Activated T-cell treated with anti-CD3 and anti-CD28 coated beads for 48 hours (primary cell): Measurements from ENCODE around the gene SCGB1C2.
A peak's percentile ranks its signal among the peaks of the same experiment; 100 is the strongest.

Source experiments
- DNase-seq: peaks from one replicate; pipeline ENCODE4 v3.0.0-alpha.2; 2020; ENCODE audit warnings: low read depth

Gene SCGB1C2

DNA sequence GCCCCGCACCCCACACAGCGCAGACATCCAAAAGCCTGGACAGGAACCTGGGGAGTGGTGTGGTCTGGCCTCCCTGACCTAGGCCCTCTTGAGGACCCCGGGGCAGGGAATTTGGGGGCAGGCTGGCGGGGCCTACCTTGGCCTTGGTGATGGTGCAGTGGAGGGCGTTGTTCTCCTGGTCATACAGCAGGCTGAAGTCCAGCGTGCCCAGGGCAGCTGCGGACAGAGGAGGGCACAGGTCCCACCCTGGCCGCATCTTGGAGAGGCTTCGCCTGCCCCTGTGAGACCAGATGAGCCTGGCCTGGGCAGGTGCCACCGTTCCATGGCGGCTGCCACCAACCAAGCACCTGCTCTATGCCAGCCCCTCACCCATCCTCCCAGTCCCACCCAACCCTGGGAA lies 35.0 kb downstream of the SCGB1C2 start:
- DNase-seq = no peak

DNA sequence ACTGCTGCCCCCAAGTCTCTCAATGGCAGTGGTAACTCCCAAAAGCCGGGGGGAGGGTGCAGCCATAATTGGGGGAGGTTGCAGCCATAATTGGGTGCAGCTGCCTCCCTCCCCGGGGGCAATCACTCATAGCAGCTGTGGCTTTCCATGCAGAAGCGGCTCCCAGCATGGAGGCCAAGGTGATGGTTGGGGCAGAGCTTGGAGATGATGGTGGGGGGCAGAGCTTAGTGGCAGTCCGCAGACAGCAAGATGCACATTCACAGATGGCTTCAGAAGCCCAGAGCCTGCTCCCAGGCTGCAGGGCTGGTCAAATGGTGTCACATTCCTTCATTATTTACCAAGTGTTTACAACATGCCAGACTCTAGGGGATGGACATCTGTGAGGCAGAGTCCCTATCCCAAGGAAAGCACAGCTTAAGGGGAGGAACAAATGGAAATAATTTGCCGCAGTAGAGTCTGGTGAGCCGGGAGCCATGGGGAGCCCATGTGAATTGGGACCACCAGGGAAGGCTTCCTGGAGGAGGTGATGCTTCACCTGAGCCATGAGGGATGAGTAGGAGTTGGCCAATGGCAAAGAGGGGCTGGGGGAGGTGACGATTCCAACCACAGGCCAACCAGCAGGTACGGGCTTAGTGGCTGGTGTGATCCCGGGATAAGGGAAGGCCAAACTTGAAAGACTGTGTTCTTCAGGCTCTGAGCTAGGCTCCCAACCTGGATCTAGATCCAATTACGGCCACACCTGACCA lies 36.0 kb downstream of the SCGB1C2 start:
- DNase-seq = no peak

DNA sequence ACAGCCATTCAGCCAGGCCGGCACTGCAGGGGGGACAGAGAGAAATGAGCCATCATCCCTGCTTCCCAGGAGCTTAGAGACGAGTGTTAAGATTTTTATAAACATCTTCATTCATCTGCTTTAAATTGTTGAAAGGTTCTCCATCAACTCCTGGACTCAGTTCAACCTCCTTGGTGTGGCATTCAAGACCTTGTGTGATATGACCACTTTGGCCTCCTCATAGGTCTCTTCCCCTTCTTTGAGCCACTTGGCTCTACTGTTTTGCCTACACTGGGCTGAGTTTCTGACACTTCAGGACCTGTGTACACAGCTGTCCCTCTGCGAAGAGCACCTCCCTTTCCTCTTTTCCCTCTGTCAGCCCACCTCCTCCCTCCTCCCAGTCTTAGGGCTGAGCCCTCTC lies 39.8 kb downstream of the SCGB1C2 start:
- no peak for DNase-seq

DNA sequence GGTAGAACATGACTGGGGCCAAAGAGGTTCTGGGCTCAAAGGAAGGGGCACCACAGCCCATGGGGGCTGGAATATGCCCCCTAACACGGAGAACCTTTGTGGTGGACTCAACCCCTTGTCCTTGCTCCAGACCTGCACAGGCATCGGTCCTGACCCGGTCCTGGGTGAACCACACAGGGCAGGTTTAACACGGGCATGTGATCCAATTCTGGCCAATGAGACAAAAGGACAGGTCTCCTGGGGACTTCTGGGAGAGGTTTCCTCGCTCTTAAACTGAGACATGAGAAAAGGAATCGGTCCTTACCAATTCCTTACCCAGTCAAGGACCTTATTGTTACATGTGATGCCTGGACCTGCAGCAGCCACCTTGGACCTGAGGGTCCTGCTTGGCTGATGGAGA lies 40.4 kb downstream of the SCGB1C2 start:
- DNase-seq = no peak

DNA sequence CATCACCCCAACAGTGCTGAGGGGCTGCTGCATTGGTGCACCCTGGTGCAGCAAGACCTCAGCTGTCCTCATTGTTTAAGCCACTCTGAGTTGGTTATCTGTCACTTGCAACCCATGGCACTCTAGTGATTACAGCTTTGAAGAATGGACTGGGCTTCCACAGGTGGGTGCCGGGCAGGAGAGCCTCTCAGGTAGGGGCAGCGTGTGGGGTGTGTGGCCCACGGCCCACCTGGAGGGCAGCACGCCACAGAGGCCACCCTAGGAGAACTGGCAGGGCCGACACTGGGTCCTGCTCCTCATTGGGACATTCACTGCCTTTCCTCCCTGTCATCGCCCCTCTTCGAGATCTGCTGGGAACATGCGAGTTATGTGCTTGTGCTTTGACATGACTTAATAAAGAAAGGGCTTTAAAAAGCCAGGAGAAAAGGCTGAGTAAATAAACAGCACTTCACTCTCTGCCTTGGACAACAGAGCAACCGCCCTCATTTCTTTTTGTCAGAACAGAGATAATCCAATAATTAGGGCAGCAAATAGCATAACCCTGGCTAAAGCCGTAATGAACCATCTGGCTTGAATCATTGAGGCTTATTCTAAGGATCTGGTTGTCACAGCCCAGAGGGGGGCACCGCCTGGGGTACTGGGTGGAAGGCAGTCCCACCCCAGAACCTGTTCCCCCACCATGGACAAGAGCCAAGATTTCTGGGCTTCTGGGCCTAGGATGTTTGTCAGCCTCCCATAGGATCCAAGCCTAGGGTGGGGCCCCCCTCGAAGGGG lies 41.1 kb downstream of the SCGB1C2 start:
- DNase-seq = no peak

DNA sequence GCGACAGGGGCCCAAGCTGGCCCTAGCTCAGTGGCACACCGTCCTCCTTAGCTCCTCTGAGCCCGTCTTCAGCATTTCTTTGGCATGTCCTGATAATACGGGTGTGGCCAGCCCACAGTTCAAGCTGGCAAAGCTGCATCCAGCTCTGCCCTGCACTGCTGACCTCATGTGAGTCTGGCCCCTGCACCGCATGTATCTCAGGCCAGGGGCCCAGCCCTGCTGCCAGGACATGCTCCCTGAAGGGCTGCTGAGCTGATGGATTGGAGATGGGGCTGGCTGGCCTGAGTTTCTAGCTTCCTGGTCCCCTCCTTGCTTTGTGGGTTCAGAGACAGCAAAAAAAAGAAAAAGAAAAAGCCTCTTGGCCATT lies 41.7 kb downstream of the SCGB1C2 start:
- no peak for DNase-seq

DNA sequence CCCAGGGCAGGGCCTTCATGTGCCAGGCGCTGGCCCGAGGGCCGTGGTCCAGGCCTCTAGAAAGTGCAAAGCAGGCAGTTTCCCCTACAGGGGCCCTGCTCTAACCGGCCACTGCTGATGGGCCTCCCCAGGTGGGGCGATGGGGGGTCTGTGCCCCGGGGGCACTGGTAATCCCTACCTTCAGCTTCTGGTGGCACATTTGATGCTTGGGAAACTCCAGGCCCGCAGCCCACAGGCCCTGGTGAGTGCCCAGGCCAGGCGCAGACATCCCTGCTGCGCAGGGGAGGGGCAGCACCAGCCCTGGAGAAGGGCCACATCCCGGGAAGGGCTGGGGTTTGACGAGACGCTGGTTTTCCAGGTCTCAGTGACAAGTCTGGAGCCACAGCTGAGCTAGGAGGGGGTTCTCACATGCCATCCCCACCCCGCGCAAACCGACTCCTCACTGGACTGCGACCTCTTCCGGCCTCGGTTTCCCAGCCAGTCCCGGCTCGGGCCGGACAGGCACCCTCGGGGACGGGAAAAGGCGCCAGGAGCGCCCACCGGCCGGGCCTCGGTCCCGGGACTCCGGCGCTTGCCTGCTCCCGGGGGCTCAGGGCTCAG lies 42.5 kb downstream of the SCGB1C2 start:
- no peak for DNase-seq

DNA sequence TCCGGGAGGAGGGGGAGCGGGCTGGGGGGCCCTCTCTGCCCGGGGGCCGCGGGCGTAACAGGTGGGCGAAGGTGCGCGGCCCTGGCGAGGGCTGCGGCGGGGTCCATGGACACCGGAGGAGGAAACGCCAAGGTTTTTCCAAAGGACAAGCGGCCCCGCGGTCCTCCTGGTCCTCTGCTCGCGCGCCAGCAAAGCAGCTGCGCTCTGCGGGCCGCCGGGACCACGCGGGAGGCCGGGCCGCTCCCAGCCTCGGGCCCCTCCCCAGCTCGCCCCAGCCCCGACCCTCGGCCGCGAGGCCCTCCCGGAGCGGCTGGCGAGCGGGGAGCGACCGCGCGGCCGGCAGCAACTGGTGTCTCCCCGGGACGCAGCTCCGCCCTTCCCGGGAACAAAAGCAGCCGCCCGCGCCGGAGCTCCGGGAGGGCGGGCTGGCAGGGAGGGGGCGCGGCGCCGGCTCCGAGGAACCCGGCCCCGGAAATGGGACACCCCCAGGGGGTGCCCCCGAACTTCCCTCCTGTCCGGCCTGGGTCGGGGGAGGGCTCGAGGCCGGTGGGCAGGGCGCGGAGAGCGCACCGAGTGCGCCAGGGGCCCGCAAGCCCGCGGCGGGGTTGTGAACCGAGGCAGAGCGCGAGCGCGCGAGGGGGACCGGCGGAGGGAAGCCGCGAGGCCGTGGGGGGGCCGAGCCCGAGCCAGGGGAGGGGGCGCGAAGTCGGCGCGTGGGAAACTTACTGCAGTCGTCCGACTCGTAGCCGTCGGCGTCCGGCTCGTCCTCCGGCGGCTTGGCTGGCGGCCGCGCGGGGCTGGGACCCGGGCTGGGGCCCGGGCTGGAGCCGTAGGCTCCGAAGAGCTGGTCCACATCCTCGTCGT lies 43.2 kb downstream of the SCGB1C2 start:
- DNase-seq = no peak

DNA sequence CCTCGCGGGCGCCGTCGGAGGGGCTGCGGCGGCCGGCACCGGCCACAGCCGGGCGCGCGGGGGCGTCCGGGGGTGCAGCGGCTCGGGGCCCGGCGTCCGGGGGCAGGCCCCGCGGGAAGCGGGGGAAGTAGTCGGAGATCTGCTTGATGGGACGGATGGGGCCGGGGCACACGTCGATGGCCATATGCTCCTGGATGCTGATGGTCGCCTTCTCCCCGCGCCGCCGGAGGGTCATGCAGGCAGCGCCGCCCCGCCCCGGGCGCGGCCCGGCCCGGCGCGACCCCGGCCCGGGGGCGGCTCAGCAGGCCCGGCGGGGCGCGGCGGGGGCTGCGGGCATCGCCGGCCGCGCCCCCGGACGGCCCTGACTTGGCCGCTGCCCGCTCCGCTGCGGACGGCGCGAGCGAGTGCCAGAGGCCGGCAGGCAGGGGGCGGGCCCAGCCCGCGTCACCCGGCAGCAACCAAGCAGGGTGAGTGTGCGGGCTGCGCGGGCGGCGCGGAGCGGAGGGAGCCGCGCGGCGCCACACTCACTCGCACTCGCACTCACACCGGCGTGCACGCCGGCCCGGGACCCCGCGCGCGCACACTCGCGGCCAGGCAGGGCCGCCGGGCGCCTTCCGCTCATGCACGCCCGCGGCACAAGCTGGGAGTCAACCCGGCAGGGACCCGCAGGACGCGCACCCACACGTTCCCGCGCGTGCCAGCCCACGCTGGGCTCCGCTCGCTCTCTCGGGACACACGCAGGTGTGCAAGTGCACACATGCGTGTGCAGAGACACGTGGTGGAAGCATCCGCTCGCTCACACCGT lies 44.1 kb downstream of the SCGB1C2 start, which contains the start of gene DOC2B:
DOC2B (minus strand) TSS at position 406 of the 805 bp plus-strand sequence; CDS start at position 235, 171 bp downstream.
- DNase-seq = peak; percentile 22

DNA sequence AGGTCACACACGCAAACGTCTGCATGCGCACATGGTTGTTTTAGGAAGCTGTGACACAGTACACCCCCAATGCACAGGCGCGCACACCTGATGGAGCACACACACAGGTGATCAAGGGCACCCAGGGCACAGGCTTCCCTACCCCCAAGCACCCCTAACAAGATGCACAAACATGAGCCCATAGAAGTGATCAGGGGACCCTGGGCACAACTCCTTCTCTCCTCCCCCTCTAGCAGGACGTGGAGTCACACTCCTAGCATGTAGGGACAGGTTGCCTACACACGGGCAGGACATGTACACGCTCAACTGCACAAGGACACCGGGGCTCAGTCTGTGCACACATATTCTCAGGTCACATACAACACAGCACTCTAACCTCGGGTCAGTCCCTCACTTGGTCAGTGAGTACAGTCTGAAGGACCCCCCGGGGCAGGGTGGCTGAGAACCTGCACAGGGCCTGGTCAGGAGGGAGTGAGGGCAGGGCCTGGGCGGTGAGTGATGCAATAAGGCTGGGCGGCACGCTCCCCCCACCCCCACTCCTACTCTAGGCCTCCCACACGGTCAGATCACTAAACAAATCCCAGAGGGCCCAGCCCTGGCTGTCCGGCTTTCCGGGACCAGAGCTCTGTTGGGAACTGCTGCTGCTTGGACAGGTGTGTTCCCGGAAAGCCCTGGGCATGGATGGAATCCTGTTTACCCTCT lies 44.8 kb downstream of the SCGB1C2 start:
- DNase-seq = no peak

DNA sequence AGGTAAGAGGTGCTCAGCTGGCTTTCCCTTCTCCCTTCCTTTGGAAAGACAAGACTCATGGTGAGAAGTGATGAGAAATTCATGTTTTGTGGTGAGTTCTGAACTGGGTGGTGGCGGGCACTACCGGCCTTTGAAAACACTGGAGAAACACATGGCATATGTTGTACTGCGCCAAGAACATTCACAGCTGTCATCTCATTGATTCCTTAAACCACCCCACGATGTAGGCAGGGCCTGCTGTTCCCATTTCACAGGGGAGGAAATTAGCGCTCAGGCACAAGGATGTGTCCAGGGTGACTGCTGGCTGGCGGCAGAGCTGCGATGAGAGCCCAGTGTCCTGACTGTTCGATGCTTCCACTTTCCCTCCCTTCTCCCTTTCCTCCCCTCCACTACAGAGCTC lies 45.7 kb downstream of the SCGB1C2 start:
- DNase-seq = no peak

DNA sequence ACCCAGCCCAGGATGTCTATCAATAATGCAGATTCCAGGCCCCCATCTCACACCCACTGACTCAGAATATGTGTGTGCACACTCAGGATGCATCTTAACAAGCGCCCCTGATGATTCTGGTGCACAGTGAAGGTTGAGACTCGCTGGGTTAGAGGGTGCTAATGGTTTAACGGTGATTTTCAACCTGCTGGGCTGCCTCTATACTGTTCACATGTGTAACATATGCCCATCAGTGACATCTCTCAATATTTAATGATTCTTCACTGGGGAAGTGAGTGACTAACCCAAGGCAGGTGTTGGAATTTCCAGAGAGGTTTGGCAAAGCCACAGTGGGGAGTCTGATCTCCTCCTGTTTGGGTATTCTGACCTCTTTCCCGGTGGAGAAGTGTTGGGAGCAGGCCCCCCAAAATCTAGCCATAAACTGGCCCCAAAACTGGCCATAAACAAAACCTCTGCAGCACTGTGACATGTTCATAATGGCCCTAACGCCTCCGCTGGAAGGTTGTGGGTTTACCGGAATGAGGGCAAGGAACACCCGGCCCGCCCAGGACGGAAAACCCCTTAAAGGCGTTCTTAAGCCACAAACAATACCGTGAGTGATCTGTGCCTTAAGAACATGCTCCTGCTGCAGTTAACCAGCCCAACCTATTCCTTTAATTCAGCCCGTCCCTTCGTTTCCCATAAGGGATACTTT lies 48.2 kb downstream of the SCGB1C2 start:
- DNase-seq = no peak

DNA sequence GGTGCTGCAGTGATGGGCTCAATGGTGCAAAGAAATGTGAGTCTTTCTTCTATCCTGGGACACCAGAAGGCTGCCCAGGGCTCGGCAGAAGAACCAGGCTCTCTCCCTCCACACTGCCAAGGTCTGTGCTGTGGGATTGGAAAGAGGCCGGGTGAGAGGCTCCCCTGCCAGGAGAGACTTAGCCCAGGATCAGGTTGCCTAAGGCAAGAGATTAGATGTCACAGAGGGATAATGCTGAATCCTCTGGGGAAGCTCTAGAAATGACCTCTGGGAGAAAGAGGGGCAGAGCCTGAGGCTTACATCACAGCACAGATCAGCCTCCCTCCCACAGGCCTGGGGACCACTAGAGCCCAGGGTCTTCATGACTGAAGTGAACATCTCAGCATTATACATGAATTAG lies 49.8 kb downstream of the SCGB1C2 start:
- no peak for DNase-seq
